H9 (cell line): ENCODE measurements around the gene RAPGEF6. TPM values are rescaled to one million over a fixed set of nuclear protein-coding genes. Genes with fewer than 3 reads are reported as not detected.

Experiments used
- DNase-seq: peaks from one replicate; pipeline ENCODE4 v3.0.0-alpha.2; 2017
- H2AFZ ChIP-seq: one replicate; pipeline ENCODE4 v1.6.1; 2013; ENCODE audit warnings: mild to moderate bottlenecking, low read length, control low read depth, moderate library complexity
- H2AK5ac ChIP-seq: 2 replicates; pipeline ENCODE4 v1.6.1; 2013; ENCODE audit warnings: low read length, control low read depth, mixed read lengths; ENCODE audit not compliant: insufficient read length
- H2BK120ac ChIP-seq: one replicate; pipeline ENCODE4 v1.6.1; 2013; ENCODE audit warnings: low read depth, mild to moderate bottlenecking, low read length, control low read depth, inconsistent platforms; ENCODE audit not compliant: poor library complexity, severe bottlenecking
- H2BK12ac ChIP-seq: 2 replicates; pipeline ENCODE4 v1.6.1; 2013; ENCODE audit warnings: low read length, control low read depth, mixed read lengths, low read depth; ENCODE audit not compliant: insufficient read length
- H2BK15ac ChIP-seq: 2 replicates; pipeline ENCODE4 v1.6.1; 2013; ENCODE audit warnings: low read depth, low read length, control low read depth
- H2BK20ac ChIP-seq: one replicate; pipeline ENCODE4 v1.6.1; 2013; ENCODE audit warnings: low read depth, mild to moderate bottlenecking, low read length, control low read depth, inconsistent platforms; ENCODE audit not compliant: poor library complexity, severe bottlenecking
- H2BK5ac ChIP-seq: 2 replicates; pipeline ENCODE4 v1.6.1; 2013; ENCODE audit warnings: low read length, control low read depth, mixed read lengths; ENCODE audit not compliant: insufficient read length
- H3K14ac ChIP-seq: 2 replicates; pipeline ENCODE4 v1.6.1; 2013; ENCODE audit warnings: low read length, control low read depth; ENCODE audit not compliant: insufficient read depth
- H3K18ac ChIP-seq: 2 replicates; pipeline ENCODE4 v1.6.1; 2013; ENCODE audit warnings: low read depth, mild to moderate bottlenecking, mixed read lengths, low read length, control low read depth; ENCODE audit not compliant: insufficient read length
- H3K23ac ChIP-seq: 2 replicates; pipeline ENCODE4 v1.6.1; 2013; ENCODE audit warnings: low read length, control low read depth, mixed read lengths, low read depth; ENCODE audit not compliant: insufficient read length
- H3K23me2 ChIP-seq: 2 replicates; pipeline ENCODE4 v1.6.1; 2013; ENCODE audit warnings: low read depth, mild to moderate bottlenecking, mixed read lengths, low read length, control low read depth; ENCODE audit not compliant: insufficient read length, poor library complexity, severe bottlenecking
- H3K27ac ChIP-seq: 2 replicates; pipeline ENCODE4 v1.5.1; 2013; ENCODE audit warnings: low read length, control low read depth, mixed read lengths, low read depth; ENCODE audit not compliant: insufficient read length
- H3K27me3 ChIP-seq: 2 replicates; pipeline ENCODE4 v1.6.1; 2013; ENCODE audit warnings: low read length, control low read depth, inconsistent platforms; ENCODE audit not compliant: insufficient read depth
- H3K4ac ChIP-seq: 2 replicates; pipeline ENCODE4 v1.6.1; 2013; ENCODE audit warnings: low read depth, mild to moderate bottlenecking, control low read depth, inconsistent platforms, low read length, moderate library complexity
- H3K4me1 ChIP-seq: 2 replicates; pipeline ENCODE4 v1.6.1; 2013; ENCODE audit warnings: low read length, control low read depth, inconsistent platforms; ENCODE audit not compliant: insufficient read depth
- H3K4me2 ChIP-seq: 2 replicates; pipeline ENCODE4 v1.6.1; 2013; ENCODE audit warnings: low read length, control low read depth, mixed read lengths; ENCODE audit not compliant: insufficient read length, insufficient read depth
- H3K56ac ChIP-seq: 2 replicates; pipeline ENCODE4 v1.6.1; 2013; ENCODE audit warnings: low read depth, mild to moderate bottlenecking, mixed read lengths, low read length, control low read depth; ENCODE audit not compliant: insufficient read length
- H3K79me1 ChIP-seq: 2 replicates; pipeline ENCODE4 v1.6.1; 2013; ENCODE audit warnings: low read depth, mild to moderate bottlenecking, moderate library complexity, low read length, control low read depth, inconsistent platforms; ENCODE audit not compliant: insufficient read depth, poor library complexity, severe bottlenecking
- H3K79me2 ChIP-seq: 2 replicates; pipeline ENCODE4 v1.6.1; 2013; ENCODE audit warnings: low read length, control low read depth, inconsistent platforms; ENCODE audit not compliant: insufficient read depth
- H3K9ac ChIP-seq: 2 replicates; pipeline ENCODE4 v1.6.1; 2013; ENCODE audit warnings: low read length, control low read depth, mixed read lengths; ENCODE audit not compliant: insufficient read length; ENCODE audit errors: extremely low read depth
- H3K9me3 ChIP-seq: one replicate; pipeline ENCODE4 v1.6.1; 2013; ENCODE audit warnings: low read depth, low read length, inconsistent platforms; ENCODE audit not compliant: control insufficient read depth
- H3T11ph ChIP-seq: one replicate; pipeline ENCODE4 v1.6.1; 2013; ENCODE audit warnings: mild to moderate bottlenecking, low read length, control low read depth, inconsistent platforms
- H4K20me1 ChIP-seq: one replicate; pipeline ENCODE4 v1.6.1; 2013; ENCODE audit not compliant: control insufficient read depth, insufficient read length, insufficient read depth
- H4K5ac ChIP-seq: 2 replicates; pipeline ENCODE4 v1.6.1; 2013; ENCODE audit warnings: low read depth, mild to moderate bottlenecking, mixed read lengths, low read length, control low read depth; ENCODE audit not compliant: insufficient read length
- H4K8ac ChIP-seq: replicated peaks from 2 replicates; pipeline ENCODE4 v1.6.1; 2013; ENCODE audit warnings: low read length, control low read depth, mixed read lengths, low read depth; ENCODE audit not compliant: insufficient read length
- H4K91ac ChIP-seq: 2 replicates; pipeline ENCODE4 v1.6.1; 2013; ENCODE audit warnings: low read depth, mild to moderate bottlenecking, moderate library complexity, mixed read lengths, low read length, control low read depth; ENCODE audit not compliant: insufficient read length
- H3K27ac Mint-ChIP-seq, 3 experiments: 2 replicates in 2 of 3; 3 replicates in 1 of 3; pipeline ENCODE4 v1.8.0; 2020 to 2021; ENCODE audit warnings: mixed read lengths in 3 of 3, mild to moderate bottlenecking in 1 of 3, moderate library complexity in 1 of 3
- H3K27me3 Mint-ChIP-seq: 2 replicates; pipeline ENCODE4 v1.8.0; 2021; ENCODE audit warnings: low read depth, mild to moderate bottlenecking, moderate library complexity, mixed read lengths
- H3K36me3 Mint-ChIP-seq, 3 experiments: 2 replicates in 2 of 3; 3 replicates in 1 of 3; pipeline ENCODE4 v1.8.0; 2020 to 2021; ENCODE audit warnings: low read depth in 3 of 3, mixed read lengths in 3 of 3; ENCODE audit not compliant: insufficient read depth in 1 of 3
- H3K4me1 Mint-ChIP-seq, 2 experiments: 2 replicates each; pipeline ENCODE4 v1.8.0; 2020; ENCODE audit warnings: mixed read lengths in 2 of 2
- H3K4me3 Mint-ChIP-seq, 2 experiments: 2 replicates in 1 of 2; 3 replicates in 1 of 2; pipeline ENCODE4 v1.8.0; 2020 to 2021; ENCODE audit warnings: mild to moderate bottlenecking in 2 of 2, mixed read lengths in 2 of 2, moderate library complexity in 1 of 2
- H3K9me3 Mint-ChIP-seq, 2 experiments: 2 replicates in 1 of 2; 3 replicates in 1 of 2; pipeline ENCODE4 v1.8.0; 2020; ENCODE audit warnings: mild to moderate bottlenecking in 2 of 2, mixed read lengths in 2 of 2, moderate library complexity in 1 of 2
- WGBS: extraction: QIAGEN DNeasy Blood & Tissue Kit; methylation state at CpG from one replicate; pipeline ENCODE4 v1.1.7; 2013; ENCODE audit warnings: missing lambda C conversion rate, low lambda C conversion rate, mixed read lengths; ENCODE audit not compliant: insufficient read length; ENCODE audit errors: extremely low coverage; 5-methylcytosine and 5-hydroxymethylcytosine counted together
- total RNA-seq: library from RNA; stranded (reverse); gene quantifications from 2 replicates; pipeline ENCODE4 v1.2.1, GENCODE V29; 2021
- TF ChIP-seq, protein P1 (sequence below): fragments of 200-600 bp; sonication (generic); conservative IDR thresholded peaks from 3 replicates; pipeline ENCODE4 v1.8.0; 2021; ENCODE audit warnings: antibody characterized with exemption, mild to moderate bottlenecking

RAPGEF6 gene
- total RNA-seq, 1 experiment from 2014 or later = 19.7 TPM

DNA sequence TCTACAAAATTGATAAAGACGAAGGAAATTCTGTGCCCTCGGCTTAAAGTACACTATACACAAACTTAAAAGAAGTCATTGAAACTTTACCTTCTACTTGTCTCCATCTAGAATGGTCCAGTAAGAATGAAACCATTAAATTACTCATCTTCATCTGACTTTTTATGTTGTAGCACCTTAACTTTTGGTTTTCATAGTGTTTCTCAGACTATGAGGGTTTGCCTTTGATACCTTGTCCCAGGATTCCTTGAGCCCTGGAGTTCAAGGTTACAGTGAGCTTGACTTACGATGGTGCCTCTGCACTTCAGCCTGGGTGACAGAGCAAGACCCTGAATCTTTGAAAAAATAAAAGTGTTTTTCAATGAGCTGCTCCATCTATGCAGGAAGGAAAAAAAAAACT, 239.0 kb downstream of the RAPGEF6 start:
- peaks cover 6 to 41% (median 35%) of the 10 kb centered on the region in 3 experiments; a peak in 6 of 7 replicates for H3K36me3 Mint-ChIP-seq
- Histone ChIP-seq H2BK5ac (no peak overlapping the region), H3K4me2 (no peak overlapping the region), H3K9me3 (no peaks in the 10 kb centered on the region), H4K5ac (no peak overlapping the region), H4K20me1 (no peaks in the 10 kb centered on the region), H3K9ac (no peak overlapping the region), H3T11ph (no peak overlapping the region), H3K27ac (no peak overlapping the region), H3K79me2 (no peaks in the 10 kb centered on the region), H2AFZ (no peak overlapping the region), H4K8ac (no peak overlapping the region), H3K23me2 (no peaks in the 10 kb centered on the region), H3K56ac (no peak overlapping the region), H3K18ac (no peak overlapping the region), H3K4me1 (no peaks in the 10 kb centered on the region), H3K27me3 (no peaks in the 10 kb centered on the region), H3K4ac (no peak overlapping the region), H2AK5ac (no peak overlapping the region), H2BK120ac (no peak overlapping the region), H3K14ac (no peak overlapping the region), H2BK15ac (no peak overlapping the region), H2BK12ac (no peak overlapping the region), H2BK20ac (no peak overlapping the region), H3K23ac (no peak overlapping the region), H3K79me1 (no peaks in the 10 kb centered on the region), H4K91ac (no peak overlapping the region)
- no peaks in the 10 kb centered on the region for H3K27me3 Mint-ChIP-seq
- DNase-seq = no peak
- no CpG with 5 or more reads among the region's 3 CpGs for WGBS
- TF ChIP-seq, protein P1, sequence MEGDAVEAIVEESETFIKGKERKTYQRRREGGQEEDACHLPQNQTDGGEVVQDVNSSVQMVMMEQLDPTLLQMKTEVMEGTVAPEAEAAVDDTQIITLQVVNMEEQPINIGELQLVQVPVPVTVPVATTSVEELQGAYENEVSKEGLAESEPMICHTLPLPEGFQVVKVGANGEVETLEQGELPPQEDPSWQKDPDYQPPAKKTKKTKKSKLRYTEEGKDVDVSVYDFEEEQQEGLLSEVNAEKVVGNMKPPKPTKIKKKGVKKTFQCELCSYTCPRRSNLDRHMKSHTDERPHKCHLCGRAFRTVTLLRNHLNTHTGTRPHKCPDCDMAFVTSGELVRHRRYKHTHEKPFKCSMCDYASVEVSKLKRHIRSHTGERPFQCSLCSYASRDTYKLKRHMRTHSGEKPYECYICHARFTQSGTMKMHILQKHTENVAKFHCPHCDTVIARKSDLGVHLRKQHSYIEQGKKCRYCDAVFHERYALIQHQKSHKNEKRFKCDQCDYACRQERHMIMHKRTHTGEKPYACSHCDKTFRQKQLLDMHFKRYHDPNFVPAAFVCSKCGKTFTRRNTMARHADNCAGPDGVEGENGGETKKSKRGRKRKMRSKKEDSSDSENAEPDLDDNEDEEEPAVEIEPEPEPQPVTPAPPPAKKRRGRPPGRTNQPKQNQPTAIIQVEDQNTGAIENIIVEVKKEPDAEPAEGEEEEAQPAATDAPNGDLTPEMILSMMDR = no peak
- no peaks in the 10 kb centered on the region for H3K9me3 Mint-ChIP-seq
- H3K4me3 Mint-ChIP-seq = no peak overlapping the region
- no peaks in the 10 kb centered on the region for H3K4me1 Mint-ChIP-seq
- H3K27ac Mint-ChIP-seq = no peak overlapping the region; a peak in 1 of 7 replicates
